Activated CD4-positive, CD25-positive, alpha-beta regulatory T cell treated with anti-CD3 and anti-CD28 coated beads, Interleukin-2, amount 50 U/mL, for 16 hours (primary cell): ENCODE measurements around the gene MAPK8IP1.

Experiments
- DNase-seq: peaks from one replicate; pipeline ENCODE4 v3.0.0-alpha.2; 2020; ENCODE audit warnings: low read depth, low spot score

The MAPK8IP1 gene

GRCh38 chr11:45907911-45908370 lies 22.5 kb downstream of the MAPK8IP1 start:
- DNase-seq, result no peak

GRCh38 chr11:45909594-45910475 lies 24.4 kb downstream of the MAPK8IP1 start:
- DNase-seq, result no peak

GRCh38 chr11:45910623-45911022 lies 25.2 kb downstream of the MAPK8IP1 start:
- no peak for DNase-seq

- DNase-seq, result no peak
Measured at GRCh38 chr11:45913514-45913913, 28.1 kb downstream of the MAPK8IP1 start.

- DNase-seq, result no peak
Measured at GRCh38 chr11:45913942-45914635, 28.6 kb downstream of the MAPK8IP1 start.

- DNase-seq, result no peak
Measured at GRCh38 chr11:45915446-45915845, 30.0 kb downstream of the MAPK8IP1 start.

- no peak for DNase-seq
Measured at GRCh38 chr11:45917286-45917622, 31.8 kb downstream of the MAPK8IP1 start.

GRCh38 chr11:45917623-45918330 lies 32.3 kb downstream of the MAPK8IP1 start, which contains the start of gene PEX16:
Gene PEX16 (minus strand): TSS chr11:45917877. CDS start chr11:45917811, 66 bp downstream.
- DNase-seq, result peak; percentile 93

GRCh38 chr11:45918331-45918941 lies 33.0 kb downstream of the MAPK8IP1 start:
- peak; percentile 33 for DNase-seq

GRCh38 chr11:45918962-45919675 lies 33.7 kb downstream of the MAPK8IP1 start:
- DNase-seq, result no peak

GRCh38 chr11:45919806-45920530 lies 34.5 kb downstream of the MAPK8IP1 start:
- no peak for DNase-seq

GRCh38 chr11:45920531-45921477 lies 35.4 kb downstream of the MAPK8IP1 start:
- DNase-seq, result no peak

- DNase-seq, result no peak
Measured at GRCh38 chr11:45921561-45922424, 36.3 kb downstream of the MAPK8IP1 start.

- DNase-seq, result no peak
Measured at GRCh38 chr11:45922425-45923082, 37.1 kb downstream of the MAPK8IP1 start, which contains the start of gene LARGE2. Gene LARGE2 (plus strand): TSS chr11:45922656. CDS start chr11:45922883, 227 bp downstream.

- DNase-seq, result no peak
Measured at GRCh38 chr11:45924036-45924915, 38.8 kb downstream of the MAPK8IP1 start.

- DNase-seq, result no peak
Measured at GRCh38 chr11:45924927-45925326, 39.5 kb downstream of the MAPK8IP1 start.

- DNase-seq, result no peak
Measured at GRCh38 chr11:45925550-45925949, 40.1 kb downstream of the MAPK8IP1 start.
